Stimulated activated CD8-positive, alpha-beta memory T cell treated with anti-CD3 and anti-CD28 coated beads, Interleukin-7, amount 100 ng/mL, for 24 hours (primary cell): ENCODE measurements around the gene IKZF5.

Experiments
- DNase-seq: peaks from one replicate; pipeline ENCODE4 v3.0.0-alpha.2; 2020; ENCODE audit warnings: low read depth

Gene IKZF5

GRCh38 chr10:123008355-123009104 lies at the start of gene IKZF5, which contains the start of gene ACADSB:
Gene IKZF5 (minus strand): TSS chr10:123008795. CDS start chr10:122998625, 10,170 bp downstream.
Gene ACADSB (plus strand): TSS chr10:123009006. CDS start chr10:123009030, 24 bp downstream.
- DNase-seq = peak; percentile 88

- no peak for DNase-seq
These were observed 49.4 kb upstream of the IKZF5 start for GRCh38 chr10:123057968-123058367.

GRCh38 chr10:123045961-123046731 lies 37.6 kb upstream of the IKZF5 start:
- DNase-seq = no peak

GRCh38 chr10:123044391-123044790 lies 35.8 kb upstream of the IKZF5 start:
- no peak for DNase-seq

GRCh38 chr10:123043409-123043925 lies 34.9 kb upstream of the IKZF5 start:
- no peak for DNase-seq

- no peak for DNase-seq
These were observed 34.3 kb upstream of the IKZF5 start for GRCh38 chr10:123042708-123043408.

- DNase-seq = no peak
These were observed 31.0 kb upstream of the IKZF5 start for GRCh38 chr10:123039632-123039930.

GRCh38 chr10:123038782-123039631 lies 30.4 kb upstream of the IKZF5 start:
- no peak for DNase-seq

GRCh38 chr10:123035467-123036086 lies 27.0 kb upstream of the IKZF5 start:
- no peak for DNase-seq

GRCh38 chr10:123034332-123034731 lies 25.7 kb upstream of the IKZF5 start:
- no peak for DNase-seq

- DNase-seq = no peak
These were observed 22.5 kb upstream of the IKZF5 start for GRCh38 chr10:123031124-123031523.

- DNase-seq = no peak
These were observed 19.3 kb upstream of the IKZF5 start for GRCh38 chr10:123027861-123028260.

GRCh38 chr10:123026302-123026701 lies 17.7 kb upstream of the IKZF5 start:
- DNase-seq = no peak

GRCh38 chr10:123024540-123024939 lies 15.9 kb upstream of the IKZF5 start:
- DNase-seq = no peak

GRCh38 chr10:123021517-123021916 lies 12.9 kb upstream of the IKZF5 start:
- DNase-seq = no peak

GRCh38 chr10:123019941-123020703 lies 11.5 kb upstream of the IKZF5 start:
- DNase-seq = no peak

GRCh38 chr10:123019264-123019663 lies 10.7 kb upstream of the IKZF5 start:
- DNase-seq = no peak

- no peak for DNase-seq
These were observed 9.9 kb upstream of the IKZF5 start for GRCh38 chr10:123018531-123018930.

- DNase-seq = no peak
These were observed 9.0 kb upstream of the IKZF5 start for GRCh38 chr10:123017421-123018165.

- no peak for DNase-seq
These were observed 7.6 kb upstream of the IKZF5 start for GRCh38 chr10:123016228-123016627.
